ENCODE data around the gene EPSTI1. TPM values are rescaled to one million over a fixed set of nuclear protein-coding genes. Genes with fewer than 3 reads are reported as not detected.

The EPSTI1 gene
- total RNA-seq, 3 donors from 2014 or later (not counting 1 experiment from before 2014, with no cell fraction given), result 23.4 to 57.4 (median 34.4) TPM

DNA sequence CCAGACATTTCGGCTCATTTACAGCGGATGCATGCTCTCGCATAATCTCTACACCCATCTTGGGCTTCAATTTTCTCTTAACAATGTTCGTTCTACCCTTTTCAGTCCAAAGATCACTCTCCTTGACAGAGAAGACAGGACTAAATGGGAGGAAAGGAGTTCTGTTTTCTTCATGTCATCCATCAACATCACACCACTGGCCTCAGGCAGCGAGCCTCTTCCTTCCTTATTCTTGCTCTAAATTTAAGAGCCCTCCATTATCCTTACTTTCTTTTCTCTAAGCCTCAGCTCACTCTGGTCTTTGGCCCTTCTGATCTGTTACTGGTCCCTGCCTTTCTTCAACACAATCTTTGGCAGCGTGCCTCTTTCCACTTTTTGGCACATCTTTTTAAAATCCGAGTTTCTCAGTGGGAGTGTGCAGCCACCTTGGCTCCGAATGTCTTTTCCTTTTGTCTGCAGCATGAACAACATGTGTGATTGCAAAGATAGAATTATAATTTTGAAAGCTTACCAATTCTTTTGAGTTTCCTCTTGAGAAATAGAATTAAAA, 111.9 kb downstream of the EPSTI1 start:
- Mint-ChIP-seq H3K27ac (no peak overlapping the region), H3K4me3 (no peak overlapping the region), H3K4me1 (peaks cover 14% of the 10 kb centered on the region in 2 donors), H3K36me3 (no peaks in the 10 kb centered on the region), H3K9me3 (no peaks in the 10 kb centered on the region), H3K27me3 (ENCODE audit: low read depth in 2 of 2) (peaks cover 9% of the 10 kb centered on the region in 2 donors)
- no peak overlapping the region for H3K27ac ChIP-seq (ENCODE audit: low read length)
- TF ChIP-seq, protein P1, sequence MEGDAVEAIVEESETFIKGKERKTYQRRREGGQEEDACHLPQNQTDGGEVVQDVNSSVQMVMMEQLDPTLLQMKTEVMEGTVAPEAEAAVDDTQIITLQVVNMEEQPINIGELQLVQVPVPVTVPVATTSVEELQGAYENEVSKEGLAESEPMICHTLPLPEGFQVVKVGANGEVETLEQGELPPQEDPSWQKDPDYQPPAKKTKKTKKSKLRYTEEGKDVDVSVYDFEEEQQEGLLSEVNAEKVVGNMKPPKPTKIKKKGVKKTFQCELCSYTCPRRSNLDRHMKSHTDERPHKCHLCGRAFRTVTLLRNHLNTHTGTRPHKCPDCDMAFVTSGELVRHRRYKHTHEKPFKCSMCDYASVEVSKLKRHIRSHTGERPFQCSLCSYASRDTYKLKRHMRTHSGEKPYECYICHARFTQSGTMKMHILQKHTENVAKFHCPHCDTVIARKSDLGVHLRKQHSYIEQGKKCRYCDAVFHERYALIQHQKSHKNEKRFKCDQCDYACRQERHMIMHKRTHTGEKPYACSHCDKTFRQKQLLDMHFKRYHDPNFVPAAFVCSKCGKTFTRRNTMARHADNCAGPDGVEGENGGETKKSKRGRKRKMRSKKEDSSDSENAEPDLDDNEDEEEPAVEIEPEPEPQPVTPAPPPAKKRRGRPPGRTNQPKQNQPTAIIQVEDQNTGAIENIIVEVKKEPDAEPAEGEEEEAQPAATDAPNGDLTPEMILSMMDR (IDR thresholded peaks at IDR 0.05), result no peak
- H3K27me3 ChIP-seq (ENCODE audit: control insufficient read depth, insufficient read depth, low read length), result no peaks in the 10 kb centered on the region
- H3K36me3 ChIP-seq (ENCODE audit: control insufficient read depth, insufficient read depth, low read length), result no peaks in the 10 kb centered on the region
- DNase-seq (no peak), ATAC-seq (no peak)
- H3K4me1 ChIP-seq (ENCODE audit: control insufficient read depth, insufficient read depth, low read length), result no peaks in the 10 kb centered on the region
- no peak overlapping the region for H3K4me3 ChIP-seq (ENCODE audit: low read length)
- 24% methylated on average over 7 of the region's 8 CpGs for WGBS (ENCODE audit: insufficient coverage)
- intact Hi-C loops (cut with micrococcal nuclease), result no loop called here
- H3K9me3 ChIP-seq (ENCODE audit: control insufficient read depth, insufficient read depth, low read length), result no peaks in the 10 kb centered on the region

DNA sequence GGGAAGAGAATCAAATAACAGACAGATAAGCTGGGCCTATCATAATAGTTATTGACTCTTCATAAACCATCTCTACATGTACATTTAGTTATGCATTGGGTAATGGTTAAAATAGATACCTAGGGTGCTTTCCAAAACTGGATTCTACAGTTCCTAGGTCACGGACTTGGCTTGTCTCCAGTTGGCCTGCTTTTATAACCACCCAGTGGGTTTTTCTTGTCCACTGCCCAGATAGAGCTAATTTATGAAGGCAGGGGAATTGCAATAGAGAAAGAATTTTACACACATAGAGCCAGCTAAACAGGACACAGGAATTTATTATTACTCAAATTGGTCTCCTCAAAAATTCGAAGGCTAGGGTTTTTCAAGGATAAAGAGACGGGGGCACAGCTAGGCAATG, 113.3 kb downstream of the EPSTI1 start:
- Mint-ChIP-seq H3K4me1 (peaks cover 13 to 14% of the 10 kb centered on the region in 2 donors), H3K27ac (no peak overlapping the region), H3K27me3 (ENCODE audit: low read depth in 2 of 2) (peaks cover 9 to 11% of the 10 kb centered on the region in 2 donors), H3K36me3 (no peaks in the 10 kb centered on the region), H3K4me3 (no peak overlapping the region), H3K9me3 (no peaks in the 10 kb centered on the region)
- Histone ChIP-seq H3K4me3 (ENCODE audit: low read length) (no peak overlapping the region), H3K27ac (ENCODE audit: low read length) (no peak overlapping the region), H3K36me3 (ENCODE audit: control insufficient read depth, insufficient read depth, low read length) (no peaks in the 10 kb centered on the region), H3K27me3 (ENCODE audit: control insufficient read depth, insufficient read depth, low read length) (no peaks in the 10 kb centered on the region), H3K9me3 (ENCODE audit: control insufficient read depth, insufficient read depth, low read length) (no peaks in the 10 kb centered on the region), H3K4me1 (ENCODE audit: control insufficient read depth, insufficient read depth, low read length) (no peaks in the 10 kb centered on the region)
- DNase-seq (no peak), ATAC-seq (no peak)
- TF ChIP-seq, protein P1 (IDR thresholded peaks at IDR 0.05), result no peak
- WGBS (ENCODE audit: insufficient coverage), result 86% methylated on average over 3 of the region's 3 CpGs
- intact Hi-C loops (cut with micrococcal nuclease), result no loop called here

DNA sequence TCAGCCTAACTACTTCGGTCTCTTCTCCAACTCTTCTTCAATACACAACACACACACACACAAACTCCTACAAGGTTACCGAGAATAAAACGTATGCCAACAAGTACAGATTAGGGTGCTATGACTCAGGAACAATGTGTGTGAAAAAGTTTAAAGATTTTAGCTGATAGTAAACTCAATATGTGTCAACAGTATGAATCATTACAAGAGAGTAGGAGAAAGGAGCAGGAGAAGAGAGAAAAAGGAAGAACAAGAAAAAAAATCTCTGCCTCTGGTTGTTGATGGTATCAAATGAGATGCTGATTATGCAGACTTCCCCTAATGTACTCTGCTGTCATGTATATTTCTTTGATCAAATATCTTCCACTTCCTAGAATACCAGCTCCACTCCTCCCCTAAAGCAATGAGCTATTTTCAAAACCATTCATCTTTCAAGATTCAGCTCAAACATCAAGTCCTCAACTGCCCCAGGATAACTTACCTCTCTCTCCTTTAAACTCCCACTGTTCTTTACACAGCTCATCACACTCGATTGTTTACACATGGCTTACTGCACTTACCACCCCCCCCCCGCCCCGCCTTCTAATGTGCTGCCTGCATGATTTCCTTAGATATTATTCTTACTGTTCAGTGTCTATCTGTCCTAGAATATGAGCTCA, 115.0 kb downstream of the EPSTI1 start:
- H3K36me3 Mint-ChIP-seq, result no peaks in the 10 kb centered on the region
- 80% methylated on average over 2 of the region's 6 CpGs for WGBS (ENCODE audit: insufficient coverage)
- Histone ChIP-seq H3K4me1 (ENCODE audit: control insufficient read depth, insufficient read depth, low read length) (no peaks in the 10 kb centered on the region), H3K36me3 (ENCODE audit: control insufficient read depth, insufficient read depth, low read length) (no peaks in the 10 kb centered on the region), H3K27ac (ENCODE audit: low read length) (no peak overlapping the region), H3K9me3 (ENCODE audit: control insufficient read depth, insufficient read depth, low read length) (no peaks in the 10 kb centered on the region), H3K27me3 (ENCODE audit: control insufficient read depth, insufficient read depth, low read length) (no peaks in the 10 kb centered on the region), H3K4me3 (ENCODE audit: low read length) (no peak overlapping the region)
- DNase-seq (no peak), ATAC-seq (no peak)
- peaks cover 9 to 13% of the 10 kb centered on the region in 2 donors for H3K27me3 Mint-ChIP-seq (ENCODE audit: low read depth in 2 of 2)
- intact Hi-C loops (cut with micrococcal nuclease), result no loop called here
- peaks cover 0 to 7% of the 10 kb centered on the region in 2 donors for H3K4me1 Mint-ChIP-seq
- no peaks in the 10 kb centered on the region for H3K9me3 Mint-ChIP-seq
- TF ChIP-seq, protein P1 (IDR thresholded peaks at IDR 0.05), result no peak
- no peak overlapping the region for H3K4me3 Mint-ChIP-seq
- no peak overlapping the region for H3K27ac Mint-ChIP-seq

Measured in natural killer cell (primary cell).